HL-60 (cell line): Measurements from ENCODE around the gene CCDC82.

Experiments used
- POLR2AphosphoS5 ChIP-seq: IDR thresholded peaks from 2 replicates; pipeline ENCODE4 v1.6.1; 2012; ENCODE audit warnings: low read depth
- SPI1 ChIP-seq: IDR thresholded peaks from 2 replicates; pipeline ENCODE4 v1.6.1; 2012; ENCODE audit warnings: low read depth, mild to moderate bottlenecking, borderline replicate concordance
- TF ChIP-seq, protein P1 (sequence below): IDR thresholded peaks from one replicate; pipeline ENCODE4 v1.5.1; 2011; ENCODE audit warnings: low read length, control low read depth, inconsistent platforms; ENCODE audit not compliant: insufficient read depth

DNA sequence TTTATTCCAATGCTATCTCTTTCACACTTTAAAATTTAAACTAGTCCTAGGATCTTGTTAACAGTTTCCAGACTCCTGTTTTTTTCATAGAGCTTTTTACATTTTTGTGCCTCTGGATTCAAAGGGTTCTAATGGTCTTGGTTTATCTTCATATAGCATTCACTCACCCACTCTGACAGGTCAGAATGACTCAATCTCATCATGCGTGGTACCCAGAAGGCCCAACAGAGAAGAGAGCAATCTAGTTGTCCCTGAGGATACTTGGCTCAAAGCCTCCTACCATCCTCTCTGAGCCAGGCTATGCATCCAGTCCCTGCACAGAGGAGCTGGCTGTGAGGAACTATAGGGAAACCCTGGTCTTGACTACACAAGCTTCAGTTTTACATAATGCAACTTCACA, 74.2 kb downstream of the CCDC82 start:
- no peak for TF ChIP-seq POLR2AphosphoS5
- TF ChIP-seq, protein P1, sequence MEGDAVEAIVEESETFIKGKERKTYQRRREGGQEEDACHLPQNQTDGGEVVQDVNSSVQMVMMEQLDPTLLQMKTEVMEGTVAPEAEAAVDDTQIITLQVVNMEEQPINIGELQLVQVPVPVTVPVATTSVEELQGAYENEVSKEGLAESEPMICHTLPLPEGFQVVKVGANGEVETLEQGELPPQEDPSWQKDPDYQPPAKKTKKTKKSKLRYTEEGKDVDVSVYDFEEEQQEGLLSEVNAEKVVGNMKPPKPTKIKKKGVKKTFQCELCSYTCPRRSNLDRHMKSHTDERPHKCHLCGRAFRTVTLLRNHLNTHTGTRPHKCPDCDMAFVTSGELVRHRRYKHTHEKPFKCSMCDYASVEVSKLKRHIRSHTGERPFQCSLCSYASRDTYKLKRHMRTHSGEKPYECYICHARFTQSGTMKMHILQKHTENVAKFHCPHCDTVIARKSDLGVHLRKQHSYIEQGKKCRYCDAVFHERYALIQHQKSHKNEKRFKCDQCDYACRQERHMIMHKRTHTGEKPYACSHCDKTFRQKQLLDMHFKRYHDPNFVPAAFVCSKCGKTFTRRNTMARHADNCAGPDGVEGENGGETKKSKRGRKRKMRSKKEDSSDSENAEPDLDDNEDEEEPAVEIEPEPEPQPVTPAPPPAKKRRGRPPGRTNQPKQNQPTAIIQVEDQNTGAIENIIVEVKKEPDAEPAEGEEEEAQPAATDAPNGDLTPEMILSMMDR, result no peak
- TF ChIP-seq SPI1, result no peak
